ENCODE measurements around the gene CDRT4.

The CDRT4 gene

GRCh38 chr17:15414532-15415306 is 52.7 kb downstream of the CDRT4 start:
- no peak overlapping the region for H3K27ac Mint-ChIP-seq
- peaks cover 19% of the 10 kb centered on the region for H3K4me1 Mint-ChIP-seq
- H3K36me3 Mint-ChIP-seq (ENCODE audit: low read depth), result no peaks in the 10 kb centered on the region
- no peak overlapping the region for H3K4me3 Mint-ChIP-seq
- peaks cover 33% of the 10 kb centered on the region for H3K27me3 Mint-ChIP-seq (ENCODE audit: low read depth, poor library complexity)
- no peak for TF ChIP-seq CTCF (IDR thresholded peaks at IDR 0.05)
- DNase-seq, result peak; percentile 26
- peaks cover 7% of the 10 kb centered on the region for H3K9me3 Mint-ChIP-seq

- TF ChIP-seq CTCF (IDR thresholded peaks at IDR 0.05), result no peak
- no peak overlapping the region for H3K4me3 Mint-ChIP-seq
- peaks cover 19% of the 10 kb centered on the region for H3K4me1 Mint-ChIP-seq
- H3K27ac Mint-ChIP-seq, result peak overlapping the region; percentile 30
- no peak for DNase-seq
- H3K27me3 Mint-ChIP-seq (ENCODE audit: low read depth, poor library complexity), result peaks cover 41% of the 10 kb centered on the region
- H3K36me3 Mint-ChIP-seq (ENCODE audit: low read depth), result no peaks in the 10 kb centered on the region
- peaks cover 7% of the 10 kb centered on the region for H3K9me3 Mint-ChIP-seq
Measured at GRCh38 chr17:15413101-15413771, 54.2 kb downstream of the CDRT4 start.

GRCh38 chr17:15412606-15413005 is 54.8 kb downstream of the CDRT4 start:
- TF ChIP-seq CTCF (IDR thresholded peaks at IDR 0.05), result no peak
- Mint-ChIP-seq H3K9me3 (peaks cover 7% of the 10 kb centered on the region), H3K36me3 (ENCODE audit: low read depth) (no peaks in the 10 kb centered on the region), H3K27ac (no peak overlapping the region), H3K4me1 (peaks cover 19% of the 10 kb centered on the region), H3K27me3 (ENCODE audit: low read depth, poor library complexity) (peaks cover 47% of the 10 kb centered on the region), H3K4me3 (no peak overlapping the region)
- DNase-seq, result no peak

DNA sequence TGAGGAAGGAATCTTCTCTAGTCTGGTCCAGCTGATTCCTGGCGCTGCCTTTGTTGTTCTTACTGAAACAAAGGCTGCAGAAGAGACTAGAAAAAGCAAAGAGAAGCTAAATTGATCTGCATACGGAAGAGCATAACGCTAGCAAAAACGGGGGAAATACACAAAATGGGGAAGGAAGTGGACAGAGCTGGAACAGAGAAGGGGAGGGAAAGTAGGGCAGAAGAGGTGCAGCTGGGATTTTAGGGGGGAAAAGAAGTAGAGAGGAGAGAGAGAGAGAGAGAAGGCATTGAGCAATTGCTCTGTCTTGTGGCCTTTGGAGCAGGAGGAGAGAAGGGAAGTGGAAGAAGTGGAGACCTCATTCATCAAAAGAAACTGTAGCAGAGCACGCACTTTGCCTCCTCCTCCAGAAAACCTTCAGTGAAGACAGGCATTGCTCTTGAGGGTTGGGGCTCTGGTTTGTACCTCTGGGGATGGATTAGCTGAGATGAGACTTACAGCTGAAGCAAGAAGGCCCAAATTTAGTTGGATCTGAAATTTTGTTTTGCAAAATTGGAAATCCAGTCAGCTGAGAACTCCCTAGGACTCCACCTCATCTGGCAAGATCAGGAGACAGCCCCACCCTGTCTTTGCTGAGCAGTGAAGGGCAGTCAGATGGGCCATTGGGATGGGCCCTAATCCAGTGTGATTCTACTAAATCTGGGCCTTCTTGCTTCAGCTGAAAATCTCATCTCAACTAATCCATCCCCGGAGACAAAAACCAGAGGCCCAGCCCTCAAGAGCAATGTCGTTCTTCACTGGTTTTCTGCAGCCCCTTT is 55.8 kb downstream of the CDRT4 start:
- H3K4me1 Mint-ChIP-seq, result peaks cover 19% of the 10 kb centered on the region
- DNase-seq, result no peak
- H3K9me3 Mint-ChIP-seq, result peaks cover 3% of the 10 kb centered on the region
- no peak overlapping the region for H3K4me3 Mint-ChIP-seq
- peaks cover 50% of the 10 kb centered on the region for H3K27me3 Mint-ChIP-seq (ENCODE audit: low read depth, poor library complexity)
- H3K36me3 Mint-ChIP-seq (ENCODE audit: low read depth), result no peaks in the 10 kb centered on the region
- no peak for TF ChIP-seq CTCF (IDR thresholded peaks at IDR 0.05)
- H3K27ac Mint-ChIP-seq, result no peak overlapping the region

DNA sequence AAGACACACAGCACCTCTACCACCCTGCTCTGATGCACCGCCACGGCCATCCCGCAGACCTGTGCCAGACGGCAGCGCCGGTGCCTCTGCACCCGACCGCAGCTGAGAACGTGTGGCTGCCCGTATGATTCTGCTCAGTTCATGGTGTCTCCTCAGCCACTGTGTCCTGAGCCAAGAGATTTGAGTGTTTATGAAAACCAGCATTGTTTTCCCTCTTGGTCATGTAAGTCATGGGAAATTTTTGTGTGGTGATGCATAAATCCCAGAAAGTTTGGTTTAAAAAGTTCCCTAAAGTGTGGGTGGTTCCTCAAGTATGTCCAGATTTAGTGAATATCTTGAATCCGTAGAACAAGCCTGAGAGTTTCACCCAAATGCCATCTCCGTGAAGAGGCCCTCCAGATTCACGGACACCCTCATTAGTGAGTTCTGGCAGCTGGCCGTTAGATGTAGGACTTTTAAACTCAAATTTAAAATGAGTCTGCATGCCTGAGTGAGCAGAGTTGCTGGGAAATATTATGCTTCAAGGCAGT is 57.6 kb downstream of the CDRT4 start:
- Mint-ChIP-seq H3K27ac (no peak overlapping the region), H3K36me3 (ENCODE audit: low read depth) (no peaks in the 10 kb centered on the region), H3K4me1 (peaks cover 11% of the 10 kb centered on the region), H3K9me3 (no peaks in the 10 kb centered on the region), H3K27me3 (ENCODE audit: low read depth, poor library complexity) (peaks cover 56% of the 10 kb centered on the region), H3K4me3 (no peak overlapping the region)
- TF ChIP-seq CTCF (IDR thresholded peaks at IDR 0.05), result no peak
- no peak for DNase-seq

Measured in nephron progenitor cell (in vitro differentiated cells).